HG03280 (cell line): ENCODE results near the gene FGD3.
"Not testable (repeated sequence)": the region's sequence is repeated elsewhere in the genome, so short reads cannot be mapped to it uniquely, and the experiment has no call there.

Experiments
- ATAC-seq: cut with Tn5 transposase; IDR thresholded peaks from one replicate; pipeline ENCODE4 v1.9.1; 2021; ENCODE audit warnings: mild to moderate bottlenecking, moderate library complexity; ENCODE audit not compliant: unreplicated experiment

FGD3 gene

GRCh38 chr9:92947268-92948037 lies at the start of gene FGD3:
FGD3 (plus strand) TSS chr9:92947523; CDS start chr9:92976257, 28,734 bp downstream.
- ATAC-seq, result no peak

- not testable (repeated sequence) for ATAC-seq
These were observed 42.2 kb upstream of the FGD3 start for GRCh38 chr9:92905137-92905536.

- ATAC-seq, result no peak
These were observed 35.5 kb upstream of the FGD3 start for GRCh38 chr9:92911511-92912475.

- no peak for ATAC-seq
These were observed 30.0 kb upstream of the FGD3 start for GRCh38 chr9:92917176-92917800.

- no peak for ATAC-seq
These were observed 26.9 kb upstream of the FGD3 start for GRCh38 chr9:92920437-92920836.

GRCh38 chr9:92931606-92932005 lies 15.7 kb upstream of the FGD3 start:
- ATAC-seq, result no peak

GRCh38 chr9:92934321-92934720 lies 13.0 kb upstream of the FGD3 start:
- ATAC-seq, result no peak

- no peak for ATAC-seq
These were observed 9.3 kb upstream of the FGD3 start for GRCh38 chr9:92938025-92938424.

GRCh38 chr9:92941861-92942260 lies 5.5 kb upstream of the FGD3 start:
- ATAC-seq, result no peak

GRCh38 chr9:92942688-92943616 lies 4.4 kb upstream of the FGD3 start:
- ATAC-seq, result no peak

- no peak for ATAC-seq
These were observed 2.4 kb upstream of the FGD3 start for GRCh38 chr9:92944921-92945320.

- ATAC-seq, result no peak
These were observed 1.5 kb upstream of the FGD3 start for GRCh38 chr9:92945796-92946195.

GRCh38 chr9:92948038-92948534 lies 763 bp downstream of the FGD3 start:
- ATAC-seq, result no peak

- ATAC-seq, result no peak
These were observed 1.3 kb downstream of the FGD3 start for GRCh38 chr9:92948632-92949031.

GRCh38 chr9:92949266-92949982 lies 2.1 kb downstream of the FGD3 start:
- no peak for ATAC-seq

- ATAC-seq, result no peak
These were observed 3.1 kb downstream of the FGD3 start for GRCh38 chr9:92950359-92950955.

- ATAC-seq, result no peak
These were observed 5.7 kb downstream of the FGD3 start for GRCh38 chr9:92952906-92953610.

GRCh38 chr9:92954049-92954861 lies 6.9 kb downstream of the FGD3 start:
- ATAC-seq, result no peak
